ENCODE measurements around the gene GNPNAT1. TPM values are rescaled to one million over a fixed set of nuclear protein-coding genes. Genes with fewer than 3 reads are reported as not detected.

GNPNAT1 gene
- total RNA-seq, 1 experiment from 2014 or later = 33.7 TPM

DNA sequence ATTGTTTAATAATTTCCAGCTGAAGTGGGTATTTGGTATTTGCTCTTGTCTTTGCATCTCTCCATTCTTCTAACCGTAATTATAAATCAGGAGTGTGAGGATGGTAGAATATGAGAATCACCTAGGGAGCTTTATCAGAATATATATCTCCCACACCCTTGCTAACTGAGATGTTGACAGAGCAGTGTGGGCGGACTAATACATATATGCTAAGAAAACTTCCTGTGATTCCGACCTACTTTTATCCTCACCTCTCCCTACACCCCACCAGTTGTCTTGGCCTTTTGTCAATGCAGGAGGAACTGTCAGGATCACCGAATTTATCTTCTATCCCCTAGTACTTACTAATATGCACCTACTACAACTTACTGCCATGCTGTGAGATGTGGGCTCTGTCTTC, 14.7 kb upstream of the GNPNAT1 start:
- Histone ChIP-seq H3K27ac (ENCODE audit: low read depth, low read length) (no peak overlapping the region), H3K9me3 (ENCODE audit: control insufficient read depth in 1 of 2, insufficient read depth in 1 of 2, low read depth in 1 of 2, low read length in 2 of 2) (no peaks in the 10 kb centered on the region), H3K4me2 (ENCODE audit: low read length) (no peak overlapping the region), H3K9me2 (ENCODE audit: insufficient read depth) (no peaks in the 10 kb centered on the region), H3K4me1 (ENCODE audit: control insufficient read depth in 1 of 2, insufficient read depth in 2 of 2, low read length in 2 of 2) (no peaks in the 10 kb centered on the region), H3K36me3 (ENCODE audit: control insufficient read depth in 1 of 2, insufficient read depth in 2 of 2, low read length in 2 of 2) (no peaks in the 10 kb centered on the region), H3K27me3 (ENCODE audit: insufficient read depth, low read length) (no peaks in the 10 kb centered on the region), H3K79me2 (ENCODE audit: insufficient read depth, low read length) (no peaks in the 10 kb centered on the region), H2AFZ (ENCODE audit: low read depth, low read length, poor library complexity, severe bottlenecking) (no peak overlapping the region), H3K9ac (ENCODE audit: low read length) (no peak overlapping the region), H4K20me1 (ENCODE audit: insufficient read depth) (no peaks in the 10 kb centered on the region), H3K4me3 (replicated peaks in 1 of 2; ENCODE audit: low read depth in 1 of 2, low read length in 2 of 2) (no peak overlapping the region)
- ChIA-PET POLR2A (no interaction called here), RAD21 (ENCODE audit: low non-redundant PET in 1 of 2, low total read pairs in 2 of 2, uncharacterized antibody in 2 of 2, unreplicated experiment in 2 of 2) (no interaction called here), CTCF (no interaction called here)
- BruUV-seq (replicated peaks) = no TSS peak
- ATAC-seq (no peak), DNase-seq (ENCODE audit: low read depth, low spot score) (no peak)
- intact Hi-C loops (cut with micrococcal nuclease) = no loop called here
- TF ChIP-seq EZH2phosphoT487 (IDR thresholded peaks at IDR 0.05; ENCODE audit: borderline replicate concordance) (no peak), RAD21 (IDR thresholded peaks at IDR 0.05; ENCODE audit: low read depth) (no peak), EGR1 (IDR thresholded peaks at IDR 0.05; ENCODE audit: low read depth) (no peak), ATF3 (IDR thresholded peaks at IDR 0.05) (no peak), CBX3 (IDR thresholded peaks at IDR 0.05; ENCODE audit: low read depth) (no peak), POLR2AphosphoS5 (IDR thresholded peaks at IDR 0.05; ENCODE audit: low read depth, low read length) (no peak), CEBPB (IDR thresholded peaks at IDR 0.05; ENCODE audit: low read depth) (no peak), EZH2 (IDR thresholded peaks at IDR 0.05) (no peak), JUND (IDR thresholded peaks at IDR 0.05) (no peak), FOSL1 (IDR thresholded peaks at IDR 0.05; ENCODE audit: low read depth) (no peak), ZFX (IDR thresholded peaks at IDR 0.05) (no peak), SP1 (IDR thresholded peaks at IDR 0.05; ENCODE audit: low read depth) (no peak)

- no peak for DNase-seq (ENCODE audit: low read depth, low spot score)
- ChIA-PET CTCF (no interaction called here), POLR2A (no interaction called here)
Measured at GRCh38 chr14:52802597-52802996, 11.2 kb upstream of the GNPNAT1 start.

More at GRCh38 chr14:52802597-52802996, 11.2 kb upstream of the GNPNAT1 start:
- intact Hi-C loops (cut with micrococcal nuclease) = no loop called here
- Histone ChIP-seq H3K4me1 (ENCODE audit: control insufficient read depth in 1 of 2, insufficient read depth in 2 of 2, low read length in 2 of 2) (no peaks in the 10 kb centered on the region), H4K20me1 (ENCODE audit: insufficient read depth) (no peaks in the 10 kb centered on the region), H3K36me3 (ENCODE audit: control insufficient read depth in 1 of 2, insufficient read depth in 2 of 2, low read length in 2 of 2) (no peaks in the 10 kb centered on the region), H3K27ac (ENCODE audit: low read depth, low read length) (no peak overlapping the region), H3K4me3 (replicated peaks in 1 of 2; ENCODE audit: low read depth in 1 of 2, low read length in 2 of 2) (no peak overlapping the region), H3K9me3 (ENCODE audit: control insufficient read depth in 1 of 2, insufficient read depth in 1 of 2, low read depth in 1 of 2, low read length in 2 of 2) (no peaks in the 10 kb centered on the region), H3K79me2 (ENCODE audit: insufficient read depth, low read length) (no peaks in the 10 kb centered on the region), H3K9me2 (ENCODE audit: insufficient read depth) (no peaks in the 10 kb centered on the region), H3K27me3 (ENCODE audit: insufficient read depth, low read length) (no peaks in the 10 kb centered on the region), H2AFZ (ENCODE audit: low read depth, low read length, poor library complexity, severe bottlenecking) (no peak overlapping the region), H3K9ac (ENCODE audit: low read length) (no peak overlapping the region), H3K4me2 (ENCODE audit: low read length) (no peak overlapping the region)
- no peak for TF ChIP-seq POLR2A (IDR thresholded peaks at IDR 0.05; ENCODE audit: borderline replicate concordance, extremely low read depth, insufficient read depth, insufficient read length)
- TF ChIP-seq EZH2 (IDR thresholded peaks at IDR 0.05) = no peak
- TF ChIP-seq, protein P1, sequence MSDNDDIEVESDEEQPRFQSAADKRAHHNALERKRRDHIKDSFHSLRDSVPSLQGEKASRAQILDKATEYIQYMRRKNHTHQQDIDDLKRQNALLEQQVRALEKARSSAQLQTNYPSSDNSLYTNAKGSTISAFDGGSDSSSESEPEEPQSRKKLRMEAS (IDR thresholded peaks at IDR 0.05) = no peak
- TF ChIP-seq POLR2AphosphoS5 (IDR thresholded peaks at IDR 0.05; ENCODE audit: low read depth, low read length) = no peak
- no peak for TF ChIP-seq ZNF274 (IDR thresholded peaks at IDR 0.05; ENCODE audit: low read depth, low read length)
- no peak for TF ChIP-seq SRF (IDR thresholded peaks at IDR 0.05; ENCODE audit: low read depth)
- TF ChIP-seq CTCF (IDR thresholded peaks at IDR 0.05 in 2 of 3, conservative IDR thresholded peaks at IDR 0.05 in 1 of 3; ENCODE audit: borderline replicate concordance in 1 of 3, insufficient read depth in 1 of 3, low read depth in 2 of 3, low read length in 2 of 3) = no peak
- BruUV-seq (replicated peaks) = no TSS peak
- ATAC-seq = no peak
- RAD21 ChIA-PET (ENCODE audit: low non-redundant PET in 1 of 2, low total read pairs in 2 of 2, uncharacterized antibody in 2 of 2, unreplicated experiment in 2 of 2) = no interaction called here

Data from HCT116 (cell line).